IMR-90 (cell line): Measurements from ENCODE around the gene MEGF6. TPM values are rescaled to one million over a fixed set of nuclear protein-coding genes. Genes with fewer than 3 reads are reported as not detected.
A peak's percentile ranks its signal among the peaks of the same experiment; 100 is the strongest.

Source experiments
- ATAC-seq: fragments of 200-7000 bp; cut with Tn5 transposase; 2 replicates; pipeline ENCODE4 v1.9.1; 2020; ENCODE audit warnings: low read depth, mild to moderate bottlenecking, moderate library complexity
- BruUV-seq: library from RNA; stranded (reverse); fragments of 400-500 nt; replicated peaks from 2 replicates; lab custom pipeline; 2021; lab: Mats Ljungman, UMichigan
- CTCF ChIA-PET: fragments of 300-600 bp; formaldehyde crosslinking; extraction: SDS; loops from one replicate; lab custom pipeline; 2021; ENCODE audit warnings: antibody characterized with exemption; lab: Yijun Ruan, JAX
- POLR2A ChIA-PET: fragments of 300-600 bp; sonication (Branson Sonifier 250); formaldehyde crosslinking; loops from one replicate; lab custom pipeline; 2022; ENCODE audit warnings: antibody characterized with exemption; ENCODE audit not compliant: unreplicated experiment; lab: Charles Lee
- DNase-seq: peaks from one replicate; pipeline ENCODE4 v3.0.0; 2013
- H2AFZ ChIP-seq: replicated peaks from 2 replicates; pipeline ENCODE3; 2013; ENCODE audit warnings: low read length, mild to moderate bottlenecking; ENCODE audit not compliant: poor library complexity
- H2AK5ac ChIP-seq: 2 replicates; pipeline ENCODE4 v1.6.1; 2013; ENCODE audit warnings: low read depth, low read length, inconsistent platforms
- H2AK9ac ChIP-seq: replicated peaks from 2 replicates; pipeline ENCODE3; 2013; ENCODE audit warnings: mild to moderate bottlenecking, low read depth, low read length, moderate library complexity; ENCODE audit not compliant: poor library complexity
- H2BK120ac ChIP-seq: 2 replicates; pipeline ENCODE4 v1.6.1; 2013; ENCODE audit warnings: low read depth, low read length, inconsistent platforms
- H2BK15ac ChIP-seq: 3 replicates; pipeline ENCODE4 v1.6.1; 2013; ENCODE audit warnings: low read depth, low read length, inconsistent platforms
- H2BK20ac ChIP-seq: 2 replicates; pipeline ENCODE4 v1.6.1; 2013; ENCODE audit warnings: low read depth, mild to moderate bottlenecking, inconsistent platforms, low read length, moderate library complexity
- H2BK5ac ChIP-seq: 2 replicates; pipeline ENCODE4 v1.6.1; 2013; ENCODE audit warnings: mild to moderate bottlenecking, low read depth, low read length, inconsistent platforms; ENCODE audit not compliant: poor library complexity, severe bottlenecking
- H3K14ac ChIP-seq: replicated peaks from 2 replicates; pipeline ENCODE4 v1.6.1; 2013; ENCODE audit warnings: low read depth, low read length, inconsistent platforms
- H3K18ac ChIP-seq: 2 replicates; pipeline ENCODE4 v1.6.1; 2013; ENCODE audit warnings: low read depth, low read length, control low read depth
- H3K23ac ChIP-seq: 2 replicates; pipeline ENCODE4 v1.6.1; 2013; ENCODE audit warnings: low read depth, low read length, inconsistent platforms
- H3K27ac ChIP-seq: 2 replicates; pipeline ENCODE4 v1.5.1; 2013; ENCODE audit warnings: mild to moderate bottlenecking, control low read depth, low read length; ENCODE audit not compliant: insufficient read depth
- H3K27me3 ChIP-seq: 2 replicates; pipeline ENCODE4 v1.6.1; 2013; ENCODE audit warnings: low read length; ENCODE audit not compliant: control insufficient read depth, insufficient read depth
- H3K36me3 ChIP-seq: 2 replicates; pipeline ENCODE4 v1.6.1; 2013; ENCODE audit warnings: low read length, mixed read lengths; ENCODE audit not compliant: control insufficient read depth, insufficient read depth
- H3K4ac ChIP-seq: 2 replicates; pipeline ENCODE4 v1.6.1; 2013; ENCODE audit warnings: low read depth, low read length, inconsistent platforms
- H3K4me1 ChIP-seq: 2 replicates; pipeline ENCODE4 v1.6.1; 2013; ENCODE audit warnings: low read length, mixed read lengths; ENCODE audit not compliant: control insufficient read depth, insufficient read depth
- H3K4me2 ChIP-seq: 2 replicates; pipeline ENCODE4 v1.6.1; 2013; ENCODE audit warnings: low read depth, mild to moderate bottlenecking, control low read depth, low read length, moderate library complexity
- H3K4me3 ChIP-seq: 2 replicates; pipeline ENCODE4 v1.5.1; 2013; ENCODE audit warnings: low read depth, mild to moderate bottlenecking, control low read depth, low read length, moderate library complexity; ENCODE audit not compliant: insufficient read depth
- H3K56ac ChIP-seq: 2 replicates; pipeline ENCODE4 v1.6.1; 2013; ENCODE audit warnings: low read length, inconsistent platforms; ENCODE audit not compliant: insufficient read depth; ENCODE audit errors: extremely low read depth
- H3K79me1 ChIP-seq, 2 experiments: 2 replicates each; pipeline ENCODE4 v1.6.1; 2013; ENCODE audit warnings: low read length in 2 of 2, inconsistent platforms in 1 of 2, low read depth in 1 of 2
- H3K9ac ChIP-seq: 2 replicates; pipeline ENCODE4 v1.6.1; 2013; ENCODE audit warnings: low read depth, low read length, control low read depth
- H3K9me1 ChIP-seq: 2 replicates; pipeline ENCODE4 v1.6.1; 2013; ENCODE audit warnings: low read length, inconsistent platforms; ENCODE audit not compliant: insufficient read depth
- H3K9me3 ChIP-seq: 2 replicates; pipeline ENCODE4 v1.6.1; 2013; ENCODE audit warnings: low read length; ENCODE audit not compliant: control insufficient read depth, insufficient read depth
- H4K20me1 ChIP-seq: 2 replicates; pipeline ENCODE4 v1.6.1; 2013; ENCODE audit warnings: low read length, inconsistent platforms; ENCODE audit not compliant: insufficient read depth
- H4K5ac ChIP-seq: 2 replicates; pipeline ENCODE4 v1.6.1; 2013; ENCODE audit warnings: mild to moderate bottlenecking, low read depth, low read length, control low read depth
- H4K8ac ChIP-seq, 2 experiments: 2 replicates each; pipeline ENCODE4 v1.6.1; 2013; ENCODE audit warnings: low read depth in 2 of 2, low read length in 2 of 2, control low read depth in 1 of 2, inconsistent platforms in 1 of 2
- H4K91ac ChIP-seq: 2 replicates; pipeline ENCODE4 v1.6.1; 2013; ENCODE audit warnings: low read depth, low read length, inconsistent platforms; ENCODE audit not compliant: insufficient read depth
- BHLHE40 ChIP-seq: fragments of 150-350 bp; IDR thresholded peaks from 2 replicates; pipeline ENCODE4 v1.6.1; 2016; ENCODE audit warnings: mild to moderate bottlenecking, low read depth, low read length
- CEBPB ChIP-seq: IDR thresholded peaks from 2 replicates; pipeline ENCODE4 v1.6.1; 2012; ENCODE audit warnings: low read depth, low read length, improper control_type of control experiment
- ELK1 ChIP-seq: fragments of 150-350 bp; IDR thresholded peaks from 2 replicates; pipeline ENCODE4 v1.6.1; 2016; ENCODE audit warnings: low read depth, mild to moderate bottlenecking, low read length, moderate library complexity, borderline replicate concordance
- MAFK ChIP-seq: IDR thresholded peaks from 2 replicates; pipeline ENCODE4 v1.6.1; 2012; ENCODE audit warnings: low read depth, low read length, improper control_type of control experiment
- MXI1 ChIP-seq: IDR thresholded peaks from 2 replicates; pipeline ENCODE4 v1.6.1; 2012; ENCODE audit warnings: low read depth, mild to moderate bottlenecking, low read length, moderate library complexity, borderline replicate concordance
- POLR2A ChIP-seq: IDR thresholded peaks from 2 replicates; pipeline ENCODE4 v1.6.1; 2012; ENCODE audit warnings: mild to moderate bottlenecking, low read depth, low read length
- RFX5 ChIP-seq: IDR thresholded peaks from 2 replicates; pipeline ENCODE4 v1.8.0; 2012; ENCODE audit warnings: low read depth, mild to moderate bottlenecking, low read length, moderate library complexity
- USF2 ChIP-seq: fragments of 150-350 bp; IDR thresholded peaks from 2 replicates; pipeline ENCODE4 v1.6.1; 2017; ENCODE audit warnings: mild to moderate bottlenecking, antibody characterized with exemption, low read length, low read depth
- WGBS, 2 experiments: methylation state at CpG; one replicate each; pipeline versions ENCODE4 v1.1.5 to v1.1.7; 2013; ENCODE audit warnings: missing lambda C conversion rate in 2 of 2; ENCODE audit not compliant: insufficient read length in 1 of 2; ENCODE audit errors: extremely low coverage in 2 of 2; 5-methylcytosine and 5-hydroxymethylcytosine counted together
- dilution Hi-C: fragments of 300-500 bp; cut with HindIII; formaldehyde crosslinking; loops from one replicate; pipeline ENCODE4 v1.14.3; 2018; ENCODE audit warnings: low sequenced_read_pairs; ENCODE audit not compliant: unreplicated experiment
- in situ Hi-C: fragments of 300-500 bp; cut with MboI; formaldehyde crosslinking; loops from 3 replicates; pipeline ENCODE4 v1.14.3; 2019; ENCODE audit warnings: low sequenced_read_pairs, inconsistent platforms, mixed read lengths
- intact Hi-C: fragments of 100-400 bp; cut with micrococcal nuclease; formaldehyde crosslinking; loops from 2 replicates; pipeline ENCODE4 v1.10.0; 2022
- polyA plus RNA-seq, 3 experiments: library from polyadenylated mRNA; depleted of rRNA; stranded (reverse); fragments of >200 nt; gene quantifications; 2 replicates each; pipeline ENCODE4 v1.2.3, GENCODE V29; 2012; ENCODE audit warnings: low replicate concordance in 1 of 3
- total RNA-seq: library from RNA; depleted of rRNA; stranded (reverse); fragments of >200 nt; gene quantifications from 2 replicates; pipeline ENCODE4 v1.2.3, GENCODE V29; 2012

MEGF6 gene
- total and polyA plus RNA-seq, 2 of the 4 experiments (the other 2 are of a cell fraction): 0.72 to 4.1 TPM

- H4K91ac ChIP-seq: no peak overlapping the region
- no peak for TF ChIP-seq MXI1
- TF ChIP-seq RFX5: no peak
- TF ChIP-seq MAFK: no peak
- TF ChIP-seq ELK1: no peak
- TF ChIP-seq POLR2A: no peak
- no peak for TF ChIP-seq CEBPB
- TF ChIP-seq BHLHE40: no peak
- no peak for TF ChIP-seq USF2
- no peak overlapping the region for H2AK5ac ChIP-seq
- POLR2A ChIA-PET: no interaction called here
- H3K9me1 ChIP-seq: no peaks in the 10 kb centered on the region
- no peaks in the 10 kb centered on the region for H3K79me1 ChIP-seq
- H2BK20ac ChIP-seq: no peak overlapping the region
- no peak overlapping the region for H3K9ac ChIP-seq
- ATAC-seq (no peak), DNase-seq (no peak)
- no TSS peak for BruUV-seq
- no peak overlapping the region for H3K4me2 ChIP-seq
- H4K8ac ChIP-seq: no peak overlapping the region
- H4K5ac ChIP-seq: no peak overlapping the region
- 60% methylated on average over 1 of the region's 15 CpGs; no CpG with 5 or more reads in 1 of the 2 experiments for WGBS, 2 experiments
- no peaks in the 10 kb centered on the region for H4K20me1 ChIP-seq
- no peaks in the 10 kb centered on the region for H3K36me3 ChIP-seq
- H3K27ac ChIP-seq: no peak overlapping the region
- no peak overlapping the region for H2BK120ac ChIP-seq
- no peaks in the 10 kb centered on the region for H3K27me3 ChIP-seq
- CTCF ChIA-PET: no interaction called here
- H3K4ac ChIP-seq: no peak overlapping the region
- H2BK15ac ChIP-seq: no peak overlapping the region
- dilution Hi-C loops: no loop called here
- no peak overlapping the region for H3K56ac ChIP-seq
- in situ Hi-C loops: no loop called here
- no peak overlapping the region for H3K14ac ChIP-seq
- H3K18ac ChIP-seq: no peak overlapping the region
- H3K23ac ChIP-seq: no peak overlapping the region
- H2AK9ac ChIP-seq: peak overlapping the region; percentile 72
- H3K4me3 ChIP-seq: no peak overlapping the region
- H2AFZ ChIP-seq: no peak overlapping the region
- no peaks in the 10 kb centered on the region for H3K4me1 ChIP-seq
- intact Hi-C loops: no loop called here
- peaks cover 1% of the 10 kb centered on the region; the same call in 1 of the 2 replicates for H3K9me3 ChIP-seq
- no peak overlapping the region for H2BK5ac ChIP-seq
These were observed 94.8 kb downstream of the MEGF6 start for GRCh38 chr1:3516481-3516869.
